Right ventricle myocardium superior (tissue), 1 donor: Measurements from ENCODE around the gene ADGRB2. TPM values are rescaled to one million over a fixed set of nuclear protein-coding genes. Genes with fewer than 3 reads are reported as not detected.
A peak's percentile ranks its signal among the peaks of the same experiment; 100 is the strongest.

Experiments used
- ATAC-seq: fragments of 200-7000 bp; cut with Tn5 transposase; one replicate; pipeline ENCODE4 v1.9.1; 2020; ENCODE audit warnings: mild to moderate bottlenecking; ENCODE audit not compliant: poor library complexity
- DNase-seq: peaks from one replicate; pipeline ENCODE4 v3.0.0-alpha.2; 2020
- intact Hi-C: fragments of 100-400 bp; cut with DNase I; formaldehyde crosslinking; loops from one replicate; pipeline ENCODE4 v1.11.2; 2022
- total RNA-seq: library from RNA; stranded (reverse); fragmentation: NEBNext Ultra II Directional; extraction: Animal tissue kit (Norgen Biotek cat#: 25700); gene quantifications from one replicate; pipeline ENCODE4 v1.2.1, GENCODE V29; 2021
- donor health status: DM: no; HTN: yes; CAD: no; lungs with severe emphysema.

ADGRB2 gene
- total RNA-seq, 1 donor from 2014 or later, result 14.7 TPM

DNA sequence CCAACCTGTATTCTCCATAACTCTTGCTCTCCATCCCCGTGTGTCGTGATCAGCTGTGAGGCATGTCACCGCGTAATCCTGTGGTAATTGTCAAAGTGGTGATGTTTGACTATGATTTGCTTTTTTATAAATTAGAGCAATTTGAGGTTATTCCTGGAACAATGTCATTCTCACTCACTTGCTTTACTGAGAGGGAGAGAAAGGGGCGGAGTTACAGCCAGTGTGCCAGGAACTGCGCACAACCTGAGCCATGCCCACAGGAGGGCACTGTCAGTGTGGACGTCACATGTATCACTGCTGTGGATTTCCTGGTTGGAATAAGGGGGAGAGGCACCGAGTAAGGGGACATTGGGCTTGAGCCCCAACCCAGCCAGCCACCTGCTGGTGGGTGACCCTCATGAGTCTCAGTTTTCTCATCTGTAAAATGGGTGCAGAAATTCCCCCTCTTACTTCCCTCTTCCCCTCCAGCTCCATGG, 6.9 kb downstream of the ADGRB2 start:
- ATAC-seq (no peak), DNase-seq (no peak)
- intact Hi-C loops, result no loop called here

GRCh38 chr1:31756578-31756977, 7.6 kb downstream of the ADGRB2 start:
- ATAC-seq (no peak), DNase-seq (no peak)
- intact Hi-C loops, result no loop called here

DNA sequence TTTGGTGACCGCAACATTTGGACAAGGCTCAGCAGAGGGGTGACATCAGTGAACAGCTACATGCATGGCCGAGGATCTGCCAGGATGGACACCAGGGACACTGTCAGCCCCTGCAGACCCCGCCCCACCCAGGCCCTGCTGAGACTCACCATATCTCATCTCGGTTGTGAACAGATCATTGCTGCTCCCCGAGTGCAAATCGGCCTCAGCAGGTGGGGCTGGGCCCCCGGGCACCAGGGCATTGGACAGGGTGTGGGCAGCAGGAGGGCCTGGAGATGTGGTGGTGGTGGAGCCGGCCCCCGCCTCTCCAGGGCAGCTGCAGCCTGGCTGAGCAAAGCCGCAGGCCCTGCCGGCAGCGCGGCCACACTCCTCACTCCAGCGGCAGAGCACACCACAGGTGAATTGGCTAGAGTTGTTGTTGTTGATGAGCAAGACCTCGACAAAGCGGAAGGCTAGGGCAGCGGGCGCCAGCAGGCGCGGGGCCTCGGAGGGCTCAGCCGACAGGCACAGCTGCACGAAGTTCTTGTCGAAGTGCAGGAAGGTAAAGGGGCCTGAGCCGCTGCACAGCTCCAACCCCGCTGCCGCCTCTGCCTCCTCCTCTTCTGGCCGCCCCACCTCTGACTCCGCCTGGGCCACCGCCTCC, 8.2 kb downstream of the ADGRB2 start:
- ATAC-seq, result no peak
- intact Hi-C loops, result no loop called here
- DNase-seq, result no peak

DNA sequence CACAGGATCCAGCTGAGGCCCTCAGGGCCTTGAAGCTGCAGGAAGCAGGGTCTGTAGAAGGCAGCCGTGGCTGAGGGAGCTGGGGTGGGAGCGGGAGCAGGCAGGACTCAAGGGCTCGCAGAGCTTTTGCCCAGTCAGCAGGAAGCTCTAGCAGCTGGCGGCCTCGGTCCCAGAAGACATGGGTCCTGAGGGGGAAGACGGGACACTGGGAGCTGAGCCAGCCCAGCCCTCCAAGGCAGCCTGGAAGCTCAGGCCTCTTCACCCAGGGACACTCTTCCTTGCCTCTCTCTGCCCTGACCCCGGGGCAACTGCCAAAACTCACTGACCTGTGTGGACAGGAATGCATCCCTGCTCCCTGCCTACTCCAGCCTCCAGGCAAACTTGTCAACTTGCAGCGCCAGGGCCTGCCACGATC, 8.9 kb downstream of the ADGRB2 start:
- intact Hi-C loops, result no loop called here
- DNase-seq, result peak; percentile 74
- ATAC-seq, result peak; percentile 19

DNA sequence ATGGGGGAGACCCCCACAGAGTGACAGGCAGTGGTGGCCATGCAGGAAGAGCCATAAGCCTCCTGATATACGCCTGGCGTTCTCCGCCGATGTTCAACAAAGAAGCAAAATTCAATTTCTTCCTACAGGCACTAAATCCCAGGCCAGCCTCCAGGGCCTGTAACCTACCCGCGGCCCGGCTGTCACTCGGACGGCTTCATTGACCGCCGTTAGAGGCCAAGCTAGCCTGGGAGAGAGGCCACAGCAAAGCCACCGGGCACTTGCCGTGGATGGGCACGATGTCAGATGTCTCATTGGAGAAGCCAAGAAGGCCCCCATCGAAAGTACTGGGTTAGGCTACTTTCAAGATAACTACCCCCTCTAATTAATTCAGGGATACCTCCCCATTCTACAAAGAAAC, 9.7 kb downstream of the ADGRB2 start:
- ATAC-seq, result no peak
- intact Hi-C loops, result no loop called here
- DNase-seq, result no peak

DNA sequence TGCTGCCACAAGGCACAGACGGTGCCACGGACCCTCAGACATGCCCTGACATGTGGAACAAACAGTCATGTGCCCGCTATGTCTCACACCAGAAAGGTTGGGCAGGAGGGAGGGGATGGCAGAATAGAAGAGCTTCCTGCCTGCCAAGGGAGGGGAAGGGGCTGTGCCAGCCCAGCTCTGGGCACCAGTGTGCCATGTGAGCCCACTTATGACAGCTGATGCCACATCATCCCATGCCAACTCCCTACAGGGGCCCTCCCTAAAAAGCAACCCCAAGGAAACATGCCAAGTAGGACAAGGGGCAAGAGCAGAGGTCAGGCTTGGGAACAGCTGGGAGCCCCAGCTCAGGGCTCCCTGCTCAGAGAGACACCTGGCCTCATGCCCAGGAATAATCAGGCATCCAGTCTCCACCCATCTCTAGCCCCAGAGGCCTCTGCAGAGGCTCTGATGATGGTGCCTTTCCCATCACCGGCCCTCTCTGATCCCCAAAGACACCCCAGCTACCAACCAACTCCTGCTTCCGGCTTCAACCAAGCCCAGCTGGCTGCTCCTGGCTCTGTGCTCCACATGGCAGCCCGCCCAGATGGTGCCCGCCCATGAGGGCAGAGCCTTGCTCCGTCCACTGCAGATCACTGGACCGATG, 10.3 kb downstream of the ADGRB2 start:
- peak; percentile 68 for DNase-seq
- ATAC-seq, result peak; percentile 65
- intact Hi-C loops, result no loop called here

GRCh38 chr1:31752952-31753475, 11.1 kb downstream of the ADGRB2 start:
- intact Hi-C loops, result no loop called here
- ATAC-seq (peak; percentile 28), DNase-seq (no peak)

GRCh38 chr1:31752258-31752657, 11.9 kb downstream of the ADGRB2 start:
- ATAC-seq (no peak), DNase-seq (no peak)
- intact Hi-C loops, result no loop called here

DNA sequence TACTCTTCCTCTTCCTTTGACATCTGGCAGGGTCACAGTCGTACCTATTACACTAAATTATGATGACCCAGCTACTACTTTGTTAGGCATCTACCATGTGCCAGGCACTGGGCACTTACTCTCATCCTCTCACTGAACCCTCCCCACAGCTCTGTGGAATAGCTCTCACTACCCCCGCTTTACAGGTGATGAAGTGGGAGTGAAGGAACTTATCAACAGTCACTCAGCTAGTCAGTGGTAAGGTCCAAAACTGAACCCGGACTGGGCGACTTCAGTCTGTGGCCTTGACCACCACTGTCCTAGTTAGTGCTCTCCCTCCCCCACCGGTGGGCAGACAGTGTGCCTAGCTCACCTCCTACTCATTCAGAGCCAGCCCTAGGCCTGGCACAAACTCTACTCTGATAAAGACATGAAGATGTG, 12.3 kb downstream of the ADGRB2 start:
- DNase-seq, result peak; percentile 63
- peak; percentile 54 for ATAC-seq
- intact Hi-C loops, result no loop called here

DNA sequence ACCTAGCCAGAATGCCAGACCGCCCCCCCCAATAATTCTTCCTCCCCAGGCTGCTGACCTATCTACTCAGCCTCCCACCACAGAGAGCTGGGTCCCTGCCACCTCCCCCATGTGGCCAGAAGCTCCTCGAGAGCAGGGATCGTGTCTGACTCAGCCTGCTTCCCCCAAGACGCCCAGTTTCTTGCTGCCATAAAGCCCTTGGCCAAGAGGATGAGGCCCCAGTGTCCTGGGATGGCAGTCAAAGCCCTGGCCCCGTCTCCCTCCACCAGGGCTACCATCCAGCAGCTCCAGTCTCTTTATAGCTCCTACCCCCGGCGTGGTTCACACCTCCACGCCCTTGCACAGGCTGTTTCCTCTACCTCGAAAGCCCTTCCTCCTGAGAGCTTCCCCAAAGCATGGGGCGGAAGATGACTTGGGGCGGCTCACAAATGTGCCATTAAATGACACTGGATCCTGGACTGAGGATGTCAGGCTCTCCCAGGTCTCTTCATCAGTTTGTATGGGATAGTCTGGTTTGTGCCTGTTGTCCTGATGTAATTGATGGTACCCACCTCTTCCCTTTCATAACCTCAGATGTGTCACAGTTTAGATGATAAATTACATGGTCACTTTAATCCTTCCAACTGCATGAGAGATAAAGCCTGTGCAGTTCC, 13.2 kb downstream of the ADGRB2 start:
- intact Hi-C loops, result no loop called here
- ATAC-seq (no peak), DNase-seq (no peak)

- intact Hi-C loops, result no loop called here
- no peak for DNase-seq
- ATAC-seq, result no peak
These were observed 14.1 kb downstream of the ADGRB2 start for GRCh38 chr1:31749785-31750735.

DNA sequence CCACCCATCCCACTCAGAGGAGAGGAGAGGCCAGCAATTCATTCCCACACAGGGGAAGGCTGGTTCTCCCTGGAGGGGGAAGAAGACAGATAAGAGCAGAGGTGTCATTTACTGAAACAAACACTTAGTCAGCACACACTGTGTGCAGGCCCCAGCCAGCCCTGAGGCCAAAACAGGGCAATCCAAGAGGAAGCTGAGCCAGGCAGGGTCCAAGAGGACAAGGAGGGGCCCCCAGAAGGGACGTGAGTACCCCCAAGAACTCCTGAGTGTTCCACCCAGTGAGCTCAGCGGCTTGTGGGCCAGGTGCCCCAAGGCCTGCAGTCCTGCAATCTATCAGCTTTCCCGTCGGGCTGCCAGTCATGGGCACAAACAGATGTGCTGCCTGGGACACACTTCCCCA, 15.8 kb downstream of the ADGRB2 start:
- DNase-seq (peak; percentile 59), ATAC-seq (peak; percentile 36)
- intact Hi-C loops, result no loop called here

GRCh38 chr1:31747304-31747703, 16.8 kb downstream of the ADGRB2 start:
- no peak for DNase-seq
- intact Hi-C loops, result no loop called here
- ATAC-seq, result no peak

GRCh38 chr1:31746687-31747086, 17.5 kb downstream of the ADGRB2 start:
- DNase-seq (no peak), ATAC-seq (peak; percentile 23)
- intact Hi-C loops, result no loop called here

GRCh38 chr1:31745946-31746670, 18.0 kb downstream of the ADGRB2 start:
- DNase-seq (no peak), ATAC-seq (no peak)
- intact Hi-C loops, result no loop called here

DNA sequence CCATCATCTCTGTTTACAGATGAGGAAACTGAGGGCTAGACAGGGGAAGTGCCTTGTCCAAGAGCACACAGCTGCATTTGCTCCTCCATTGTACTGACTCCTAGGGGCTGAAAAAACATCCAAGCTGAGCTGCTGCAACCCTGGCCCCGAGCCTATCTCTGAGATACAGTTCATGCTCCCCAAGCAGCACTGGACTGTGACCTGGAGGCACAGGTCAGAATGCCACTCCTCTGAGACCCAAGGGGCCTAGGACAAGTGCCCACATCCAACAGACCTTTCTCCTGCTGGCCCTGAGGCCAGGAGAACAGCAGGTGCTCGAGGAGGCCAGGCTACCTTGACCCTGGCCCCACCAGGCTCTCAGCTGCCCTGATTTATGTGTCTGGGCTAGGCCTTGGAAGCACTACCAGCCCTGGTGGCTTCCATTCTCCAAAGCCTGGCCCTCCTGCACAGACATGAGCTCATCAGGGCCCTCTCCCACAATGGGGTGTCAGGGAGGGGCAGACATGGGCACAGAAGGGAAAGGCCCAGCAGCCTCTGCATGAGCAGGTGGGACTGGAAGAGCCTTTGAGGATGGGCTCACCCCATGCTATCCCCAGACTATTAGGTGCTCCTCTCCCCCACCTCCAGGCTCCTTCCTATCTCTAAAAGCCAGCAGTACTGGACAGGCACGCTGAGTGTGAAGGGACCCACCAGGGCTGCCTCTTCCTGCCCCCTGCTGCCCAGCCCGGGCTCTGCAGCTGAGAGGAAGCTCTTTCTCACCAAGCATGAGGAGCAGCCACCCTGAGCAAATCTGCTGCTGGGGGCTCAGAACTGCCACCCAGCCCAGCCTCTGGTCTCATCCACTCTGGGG, 18.8 kb downstream of the ADGRB2 start:
- intact Hi-C loops, result no loop called here
- DNase-seq (peak; percentile 74), ATAC-seq (peak; percentile 70)

DNA sequence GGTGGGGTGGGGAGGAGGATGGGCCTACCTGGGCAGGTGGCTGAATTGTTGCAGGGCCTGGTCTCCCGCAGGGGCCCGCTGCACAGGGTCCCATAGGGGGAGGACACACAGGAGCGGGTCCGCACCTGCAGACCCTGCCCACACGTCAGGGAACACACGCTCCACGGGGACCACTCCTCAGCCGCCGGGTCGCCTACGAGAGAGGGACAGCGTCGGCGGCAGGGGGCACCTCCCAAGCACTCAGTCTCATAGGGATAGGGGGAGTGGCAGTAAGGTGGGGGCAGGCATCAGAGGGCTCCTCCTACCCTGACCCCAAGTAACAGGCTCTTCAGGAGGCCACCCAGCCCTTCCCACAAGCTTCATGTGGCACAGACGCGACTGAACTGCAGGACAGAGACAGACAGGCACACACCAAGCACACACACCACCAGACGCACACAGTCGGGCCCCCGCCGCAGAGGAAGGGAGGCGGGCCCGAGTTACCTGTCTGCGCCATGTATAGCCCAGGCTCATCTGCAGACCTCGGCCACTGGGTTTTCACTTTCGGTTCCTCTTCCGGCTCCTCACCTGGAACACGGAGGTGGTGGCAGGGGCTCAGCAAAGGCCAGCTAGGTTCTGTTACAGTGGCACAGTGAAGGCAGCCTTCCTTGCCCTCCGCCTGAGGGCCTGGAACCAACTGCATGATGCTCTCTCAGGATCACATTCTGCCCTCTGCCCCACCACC, 19.8 kb downstream of the ADGRB2 start:
- ATAC-seq (no peak), DNase-seq (no peak)
- intact Hi-C loops, result no loop called here
